KOPT-K1 (cell line): Measurements from ENCODE around the gene THEM4.
"Not testable (repeated sequence)": the region's sequence is repeated elsewhere in the genome, so short reads cannot be mapped to it uniquely, and the experiment has no call there.

Experiments used
- H3K27ac ChIP-seq: fragments of 200-600 bp; sonication (generic); 2 replicates; pipeline ENCODE4 v1.5.1; 2016; ENCODE audit warnings: antibody characterized with exemption, mild to moderate bottlenecking, low read depth, low read length; ENCODE audit not compliant: poor library complexity, severe bottlenecking
- H3K36me3 ChIP-seq: fragments of 200-600 bp; sonication (generic); 2 replicates; pipeline ENCODE4 v1.5.1; 2017; ENCODE audit warnings: antibody characterized with exemption, mild to moderate bottlenecking, low read length, moderate library complexity; ENCODE audit not compliant: insufficient read depth
- H3K9me3 ChIP-seq: fragments of 200-600 bp; sonication (generic); 2 replicates; pipeline ENCODE4 v1.5.1; 2017; ENCODE audit warnings: antibody characterized with exemption, low read length, mild to moderate bottlenecking; ENCODE audit not compliant: insufficient read depth, poor library complexity, severe bottlenecking

THEM4 gene

DNA sequence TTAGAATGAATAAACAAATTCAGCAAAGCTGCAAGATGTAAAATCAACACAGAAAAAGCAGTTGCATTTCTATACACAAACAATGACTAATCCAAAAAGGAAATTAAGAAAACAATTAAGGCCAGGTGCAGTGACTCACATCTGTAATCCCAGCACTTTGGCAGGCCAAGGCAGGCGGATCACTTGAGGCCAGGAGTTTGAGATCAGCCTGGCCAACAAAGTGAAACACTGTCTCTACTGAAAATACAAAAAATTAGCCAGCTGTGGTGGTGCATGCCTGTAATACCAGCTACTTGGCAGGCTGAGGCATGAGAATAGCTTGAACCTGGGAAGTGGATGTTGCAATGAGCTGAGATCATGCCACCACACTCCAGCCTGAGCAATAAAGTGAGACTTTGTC is 22.3 kb downstream of the THEM4 start:
- H3K9me3 ChIP-seq: peaks cover 8% of the 10 kb centered on the region
- no peak overlapping the region for H3K27ac ChIP-seq
- no peaks in the 10 kb centered on the region for H3K36me3 ChIP-seq

DNA sequence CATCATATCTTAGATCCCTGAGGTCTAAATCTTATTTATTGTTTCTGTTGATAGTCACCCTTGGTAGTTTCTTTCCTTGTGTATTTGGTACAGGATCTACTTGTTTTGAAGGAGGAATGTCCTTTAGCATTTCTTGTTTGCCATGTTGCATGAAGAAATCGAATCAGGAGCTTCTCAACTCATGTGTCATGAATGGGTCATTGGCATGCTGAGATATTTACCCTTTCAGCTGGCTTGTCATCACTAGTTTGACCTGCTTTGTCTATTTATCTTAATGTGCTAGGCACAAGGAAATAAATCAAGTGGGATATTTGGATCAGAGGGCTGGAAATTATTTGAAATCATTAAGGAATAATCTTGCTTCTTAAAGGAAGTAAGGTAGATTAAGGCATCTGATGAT is 23.8 kb downstream of the THEM4 start:
- H3K27ac ChIP-seq: no peak overlapping the region
- no peaks in the 10 kb centered on the region for H3K36me3 ChIP-seq
- peaks cover 8% of the 10 kb centered on the region for H3K9me3 ChIP-seq

DNA sequence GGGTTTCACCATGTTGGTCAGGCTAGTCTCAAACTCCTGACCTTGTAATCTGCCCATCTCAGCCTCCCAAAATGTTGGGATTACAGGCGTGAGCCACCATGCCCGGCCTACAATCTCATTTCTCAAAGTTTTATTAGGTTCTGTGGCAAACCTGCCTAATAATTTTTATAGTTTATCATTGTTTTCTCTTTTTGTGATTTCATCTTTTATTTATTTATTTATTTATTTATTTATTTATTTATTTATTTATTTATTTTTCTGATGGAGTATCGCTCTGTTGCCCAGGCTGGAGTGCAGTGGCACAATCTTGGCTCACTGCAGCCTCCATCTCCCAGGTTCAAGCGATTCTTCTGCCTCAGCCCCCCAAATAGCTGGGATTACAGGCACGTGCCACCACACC is 24.4 kb downstream of the THEM4 start:
- H3K36me3 ChIP-seq, H3K9me3 ChIP-seq, H3K27ac ChIP-seq: not testable (repeated sequence)

DNA sequence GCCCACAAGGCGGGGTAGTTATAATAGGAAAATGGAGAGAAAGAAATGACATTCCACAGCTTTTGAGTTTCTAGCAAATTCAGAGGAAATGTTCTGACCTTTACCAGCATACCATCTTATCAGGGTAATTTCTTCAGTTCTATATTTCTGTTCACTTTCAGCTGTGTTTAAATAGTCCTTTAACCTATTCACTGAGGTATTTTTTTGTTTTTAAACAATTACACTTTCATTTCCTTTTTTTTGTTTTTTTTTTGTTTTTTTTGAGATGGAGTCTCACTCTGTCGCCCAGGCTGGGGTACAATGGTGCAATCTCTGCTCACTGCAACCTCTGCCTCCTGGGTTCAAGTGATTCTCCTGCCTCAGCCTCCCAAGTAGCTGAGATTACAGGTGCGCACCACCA is 24.9 kb downstream of the THEM4 start:
- H3K36me3 ChIP-seq, H3K27ac ChIP-seq: not testable (repeated sequence)

DNA sequence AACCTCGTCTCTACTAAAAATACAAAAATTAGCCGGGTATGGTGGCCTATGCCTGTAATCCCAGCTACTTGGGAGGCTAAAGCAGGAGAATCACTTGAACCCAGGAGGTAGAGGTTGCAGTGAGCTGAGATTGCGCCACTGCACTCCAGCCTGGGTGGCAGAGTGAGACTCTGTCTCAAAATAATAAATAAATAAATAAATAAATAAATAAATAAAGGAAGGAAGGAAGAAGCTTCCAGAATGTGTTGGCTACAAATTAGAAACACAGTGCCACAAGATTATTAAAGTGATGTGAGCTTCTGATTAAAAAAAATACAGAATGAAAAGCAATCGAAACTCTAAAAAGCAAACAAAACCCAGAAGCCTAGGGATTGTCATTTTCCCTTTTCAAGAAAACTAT is 25.4 kb downstream of the THEM4 start:
- not testable (repeated sequence) for H3K27ac ChIP-seq, H3K36me3 ChIP-seq, H3K9me3 ChIP-seq

More for the DNA sequence above, 24.9 kb downstream of the THEM4 start:
- H3K9me3 ChIP-seq: not testable (repeated sequence)

DNA sequence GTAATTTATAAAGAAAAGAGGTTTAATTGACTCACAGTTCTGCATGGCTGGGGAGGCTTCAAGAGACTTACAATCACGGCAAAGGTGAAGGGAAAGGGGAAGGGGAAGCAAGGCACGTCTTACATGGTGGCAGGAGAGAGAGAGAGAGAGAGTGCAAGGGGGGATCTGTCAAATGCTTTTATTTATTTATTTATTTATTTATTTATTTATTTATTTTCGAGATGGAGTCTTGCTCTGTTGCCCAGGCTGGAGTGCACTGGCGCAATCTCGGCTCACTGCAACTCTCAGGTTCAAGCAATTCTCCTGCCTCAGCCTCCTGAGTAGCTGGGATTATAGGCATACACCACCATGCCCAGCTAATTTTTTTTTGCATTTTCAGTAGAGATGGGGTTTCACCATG is 26.4 kb downstream of the THEM4 start:
- not testable (repeated sequence) for H3K36me3 ChIP-seq

DNA sequence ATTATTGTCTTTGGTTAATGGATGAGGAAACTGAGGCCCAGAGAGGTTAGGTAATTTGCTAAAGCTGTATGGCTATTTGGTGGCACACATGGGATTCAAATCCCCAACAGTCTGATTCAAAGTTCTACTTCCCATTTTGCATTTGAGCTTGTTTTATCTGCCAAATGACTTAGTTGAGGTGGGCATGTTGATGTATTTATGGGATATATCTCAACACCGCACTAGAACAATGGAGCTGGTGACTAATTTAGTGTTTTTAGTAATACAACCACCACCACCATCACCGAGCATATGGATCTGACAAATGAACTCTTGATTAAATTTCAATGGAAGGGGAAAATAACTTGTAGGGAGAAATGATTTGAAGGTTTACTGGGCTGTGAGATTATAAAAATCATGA is 26.8 kb downstream of the THEM4 start:
- Histone ChIP-seq H3K27ac (no peak overlapping the region), H3K36me3 (no peaks in the 10 kb centered on the region), H3K9me3 (peaks cover 8% of the 10 kb centered on the region)

More for the DNA sequence above, 26.4 kb downstream of the THEM4 start:
- not testable (repeated sequence) for H3K27ac ChIP-seq, H3K9me3 ChIP-seq

DNA sequence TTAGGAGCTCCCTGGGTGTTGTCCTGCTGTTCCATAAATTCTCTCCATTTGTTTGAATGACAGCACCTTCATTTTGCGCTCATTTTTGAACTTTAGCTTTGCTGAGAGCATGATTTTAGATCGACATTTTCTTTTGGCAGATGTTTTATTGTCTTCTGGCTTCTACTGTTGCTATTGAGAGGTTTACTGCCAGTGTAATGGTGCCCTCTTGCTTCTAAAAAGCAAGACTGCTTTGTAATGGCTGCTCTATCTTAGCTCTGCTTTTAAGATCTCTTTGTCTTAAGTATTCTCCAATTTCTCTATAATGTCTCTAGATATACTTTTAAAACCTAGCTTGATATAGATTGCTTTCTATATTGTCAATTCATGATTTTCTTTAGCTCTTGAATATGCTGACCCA is 27.8 kb downstream of the THEM4 start:
- Histone ChIP-seq H3K36me3 (no peaks in the 10 kb centered on the region), H3K9me3 (peaks cover under 1% of the 10 kb centered on the region), H3K27ac (no peak overlapping the region)

DNA sequence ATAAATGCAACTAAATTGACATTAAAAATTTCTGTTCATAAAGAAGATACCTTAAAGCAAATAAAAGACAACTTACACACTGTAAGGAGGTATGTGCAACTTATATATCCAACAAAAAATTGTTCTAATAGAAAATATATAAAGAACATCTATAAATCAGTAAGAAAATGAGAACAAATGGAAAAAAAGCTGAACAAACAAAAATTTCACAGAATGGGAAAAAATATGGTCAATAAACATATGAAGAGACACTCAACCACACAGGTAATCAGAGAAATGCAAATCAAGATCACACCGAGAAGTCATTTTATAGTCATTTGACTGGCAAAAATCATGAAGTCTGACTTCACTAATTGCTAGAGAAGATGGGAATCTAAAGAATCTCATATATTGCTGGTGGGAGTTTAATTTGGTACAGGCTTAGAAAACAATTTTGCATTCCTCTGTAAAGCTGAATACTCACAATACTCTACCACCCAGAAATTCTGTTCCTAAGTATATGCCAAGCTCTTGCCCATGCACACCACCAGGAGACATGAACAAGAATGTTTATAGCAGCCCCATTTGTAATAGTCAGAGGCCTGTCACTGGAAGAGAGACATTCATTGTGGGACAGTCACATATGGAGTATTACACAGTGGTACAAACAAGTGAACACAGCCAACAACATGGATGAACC is 33.8 kb downstream of the THEM4 start:
- no peaks in the 10 kb centered on the region for H3K36me3 ChIP-seq
- no peaks in the 10 kb centered on the region for H3K9me3 ChIP-seq
- H3K27ac ChIP-seq: no peak overlapping the region

DNA sequence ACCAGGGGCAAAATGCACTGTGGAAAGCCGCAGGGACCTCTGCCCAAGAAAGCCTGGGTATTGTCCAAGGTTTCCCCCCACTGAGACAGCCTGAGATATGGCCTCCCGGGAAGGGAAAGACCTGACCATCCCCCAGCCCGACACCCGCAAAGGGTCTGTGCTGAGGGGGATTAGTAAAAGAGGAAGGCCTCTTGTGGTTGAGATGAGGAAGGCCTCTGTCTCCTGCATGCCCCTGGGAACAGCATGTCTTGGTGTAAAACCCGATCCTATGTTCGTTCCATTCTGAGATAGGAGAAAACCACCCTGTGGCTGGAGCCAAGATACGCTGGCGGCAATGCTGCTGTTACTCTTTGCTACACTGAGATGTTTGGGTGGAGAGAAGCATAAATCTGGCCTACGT is 36.5 kb downstream of the THEM4 start:
- H3K27ac ChIP-seq, H3K9me3 ChIP-seq, H3K36me3 ChIP-seq: not testable (repeated sequence)

DNA sequence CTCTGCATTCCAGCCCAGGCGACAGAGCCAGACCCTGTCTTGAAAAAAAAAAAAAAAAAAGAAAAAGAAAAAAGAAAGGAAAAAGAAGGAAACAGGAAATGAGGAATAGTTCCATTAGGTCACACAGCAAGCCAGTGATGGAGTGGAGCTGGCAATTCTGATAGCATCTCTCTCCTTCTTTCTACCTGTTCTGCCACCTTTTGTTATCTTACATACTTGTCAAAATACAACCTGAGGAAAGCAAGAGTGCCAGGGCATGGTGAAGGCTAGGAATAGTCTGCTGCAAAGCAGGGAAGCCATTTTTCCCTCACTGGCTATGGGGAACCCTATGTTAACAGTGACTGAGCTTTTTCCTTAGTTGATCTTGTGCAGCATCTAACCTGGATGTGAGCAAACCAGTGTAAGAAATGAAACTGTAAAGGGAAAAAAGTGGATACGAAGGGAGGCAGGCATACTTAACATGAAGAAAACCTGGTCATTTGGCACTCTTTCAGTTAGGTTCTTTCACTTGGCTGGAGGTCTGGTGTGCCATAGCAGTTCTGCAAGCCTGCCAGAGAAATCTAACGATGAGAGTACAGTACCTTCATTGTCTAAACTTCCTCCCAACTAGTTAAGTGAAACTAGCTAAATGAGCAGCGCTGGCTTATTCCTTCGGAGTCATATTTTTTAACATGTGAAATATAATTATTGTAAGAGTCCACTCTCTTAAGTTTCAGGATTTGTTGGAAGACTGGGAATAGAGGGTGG is 37.9 kb downstream of the THEM4 start:
- no peaks in the 10 kb centered on the region for H3K9me3 ChIP-seq
- no peaks in the 10 kb centered on the region for H3K36me3 ChIP-seq
- H3K27ac ChIP-seq: no peak overlapping the region

DNA sequence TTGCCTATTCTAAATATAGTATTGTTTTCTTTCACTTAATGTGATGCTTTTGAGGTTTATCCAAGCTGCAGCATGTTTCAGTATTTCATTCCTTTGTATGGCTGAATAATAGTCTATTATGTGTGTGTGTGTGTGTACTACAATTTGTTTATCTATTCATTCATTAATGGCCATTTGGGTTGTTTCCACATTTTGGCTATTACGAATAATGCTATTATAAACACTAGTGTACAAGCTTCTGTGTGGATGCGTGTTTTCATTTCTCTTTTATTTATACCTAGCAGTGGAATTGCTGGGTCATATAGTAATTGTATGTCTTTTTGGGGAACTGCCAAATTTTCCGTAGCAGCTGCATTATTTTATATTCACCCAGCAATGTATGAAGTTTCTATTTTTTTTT is 40.8 kb downstream of the THEM4 start:
- H3K9me3 ChIP-seq: no peaks in the 10 kb centered on the region
- no peaks in the 10 kb centered on the region for H3K36me3 ChIP-seq
- H3K27ac ChIP-seq: no peak overlapping the region

DNA sequence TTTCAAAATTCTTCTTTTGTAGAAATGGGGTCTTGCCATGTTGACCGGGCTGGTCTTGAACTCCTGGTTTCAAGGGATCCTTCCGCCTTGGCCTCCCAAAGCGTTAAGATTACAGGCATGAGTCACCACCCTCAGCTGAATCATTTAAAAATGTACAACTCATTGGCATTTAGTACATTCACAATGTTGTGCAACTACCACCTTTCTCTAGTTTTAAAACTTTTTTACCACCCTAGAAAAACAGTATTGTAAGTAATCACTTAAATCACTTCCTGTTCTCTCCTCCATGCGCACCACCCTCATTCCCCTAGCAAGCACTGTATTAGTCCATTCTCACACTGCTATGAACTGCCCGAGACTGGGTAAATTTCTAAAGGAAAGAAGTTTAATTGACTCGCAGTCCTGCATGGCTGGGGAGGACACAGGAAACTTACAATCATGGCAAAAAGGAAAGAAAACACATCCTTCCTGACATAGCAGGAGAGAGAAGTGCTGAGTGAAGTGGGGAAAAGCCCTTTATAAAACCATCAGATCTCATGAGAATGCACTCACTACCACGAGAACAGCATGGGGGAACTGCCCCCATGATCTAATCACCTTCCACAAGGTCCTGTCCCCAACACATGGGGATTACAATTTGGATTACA is 41.4 kb downstream of the THEM4 start:
- Histone ChIP-seq H3K27ac (no peak overlapping the region), H3K9me3 (no peaks in the 10 kb centered on the region), H3K36me3 (no peaks in the 10 kb centered on the region)

DNA sequence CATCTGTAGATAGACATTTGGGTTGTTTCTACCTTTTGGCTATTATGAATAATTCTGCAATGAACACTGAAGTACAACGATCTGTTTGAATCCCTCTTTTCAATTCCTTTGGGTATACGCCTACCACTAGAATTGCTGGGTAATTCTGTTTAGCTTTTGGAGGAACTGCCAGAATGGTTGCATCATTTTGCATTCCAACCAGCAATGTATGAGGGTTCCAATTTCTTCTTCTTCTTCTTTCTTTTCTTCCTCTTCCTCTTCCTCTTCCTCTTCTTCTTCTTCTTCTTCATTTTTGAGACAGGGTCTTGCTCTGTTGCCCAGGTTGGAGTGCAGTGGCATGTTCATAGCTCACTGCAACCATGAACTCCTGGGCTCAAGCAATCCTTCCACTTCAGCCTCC is 42.0 kb downstream of the THEM4 start:
- no peak overlapping the region for H3K27ac ChIP-seq
- no peaks in the 10 kb centered on the region for H3K36me3 ChIP-seq
- H3K9me3 ChIP-seq: no peaks in the 10 kb centered on the region

DNA sequence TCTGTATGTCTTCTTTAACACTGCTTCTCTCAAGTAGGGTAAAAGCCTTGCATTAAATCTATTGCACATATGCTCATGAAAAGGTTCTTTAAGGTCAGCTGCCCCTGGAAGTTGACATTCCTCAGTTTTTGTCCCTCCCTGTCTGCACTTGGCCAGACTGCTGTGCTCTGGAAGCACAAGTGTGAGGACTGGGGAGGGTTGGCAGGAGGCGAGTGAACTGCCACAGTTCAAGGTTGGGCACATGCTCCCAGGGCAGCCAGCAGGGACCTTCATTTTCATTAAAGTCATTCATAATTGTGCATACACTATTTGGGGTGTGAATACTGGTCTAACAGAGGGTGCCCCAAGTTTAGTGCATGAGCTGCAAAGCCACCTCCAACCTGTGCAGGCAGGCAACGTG is 44.9 kb downstream of the THEM4 start:
- no peaks in the 10 kb centered on the region for H3K36me3 ChIP-seq
- no peak overlapping the region for H3K27ac ChIP-seq
- H3K9me3 ChIP-seq: no peaks in the 10 kb centered on the region

DNA sequence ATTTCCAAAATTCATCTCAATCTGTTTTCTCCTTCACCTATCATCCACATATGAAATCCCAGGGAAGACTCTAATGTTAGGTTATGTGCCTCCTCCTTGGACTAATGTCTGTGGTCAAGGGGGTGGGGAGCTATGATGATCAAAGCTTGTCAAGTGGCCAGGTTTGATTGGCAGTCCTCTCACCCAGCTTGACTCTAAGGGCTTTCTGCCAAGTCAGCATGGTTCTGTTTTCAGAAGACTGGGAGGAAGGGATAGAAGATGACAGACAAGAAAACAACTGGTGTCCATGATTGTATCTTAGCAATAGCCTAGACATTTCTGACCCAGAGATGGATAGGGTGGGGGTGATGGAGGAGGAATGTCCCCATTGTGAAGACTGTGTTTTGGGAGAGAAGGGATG is 46.7 kb downstream of the THEM4 start:
- no peaks in the 10 kb centered on the region for H3K9me3 ChIP-seq
- H3K36me3 ChIP-seq: no peaks in the 10 kb centered on the region
- no peak overlapping the region for H3K27ac ChIP-seq
